Activated B cell treated with CpG ODN at 0.5 μM for 24 hours (primary cell): Measurements from ENCODE around the gene TFCP2L1. TPM values are rescaled to one million over a fixed set of nuclear protein-coding genes. Genes with fewer than 3 reads are reported as not detected.

Source experiments
- ATAC-seq: fragments of 200-7000 bp; cut with Tn5 transposase; one replicate; pipeline ENCODE4 v1.10.0; 2021; ENCODE audit warnings: low read depth, mild to moderate bottlenecking, moderate library complexity
- CTCF ChIA-PET: fragments of 350-600 bp; sonication (Branson Sonifier 250); formaldehyde crosslinking; loops from one replicate; lab custom pipeline; 2021; ENCODE audit warnings: antibody characterized with exemption; lab: Charles Lee
- POLR2A ChIA-PET: fragments of 350-600 bp; sonication (Branson Sonifier 250); formaldehyde crosslinking; loops from one replicate; lab custom pipeline; 2021; ENCODE audit warnings: antibody characterized with exemption; lab: Charles Lee
- DNase-seq: peaks from one replicate; pipeline ENCODE4 v3.0.0; 2022
- H3K27ac Mint-ChIP-seq: one replicate; pipeline ENCODE4 v1.8.0; 2020; ENCODE audit warnings: mixed read lengths
- H3K27me3 Mint-ChIP-seq: one replicate; pipeline ENCODE4 v1.8.0; 2021; ENCODE audit warnings: mixed read lengths
- H3K36me3 Mint-ChIP-seq: one replicate; pipeline ENCODE4 v1.8.0; 2021; ENCODE audit warnings: low read depth, mixed read lengths
- H3K4me1 Mint-ChIP-seq: one replicate; pipeline ENCODE4 v1.8.0; 2021; ENCODE audit warnings: mixed read lengths
- H3K4me3 Mint-ChIP-seq: one replicate; pipeline ENCODE4 v1.8.0; 2020; ENCODE audit warnings: mild to moderate bottlenecking, mixed read lengths
- H3K9me3 Mint-ChIP-seq: one replicate; pipeline ENCODE4 v1.8.0; 2020; ENCODE audit warnings: mixed read lengths
- CTCF ChIP-seq: fragments of 200-600 bp; IDR thresholded peaks from one replicate; pipeline ENCODE4 v1.8.0; 2022; ENCODE audit warnings: antibody characterized with exemption, mild to moderate bottlenecking
- intact Hi-C: fragments of 100-400 bp; cut with micrococcal nuclease; formaldehyde crosslinking; loops from one replicate; pipeline ENCODE4 v1.15.1; 2024
- total RNA-seq: library from RNA; stranded (reverse); gene quantifications from 2 replicates; pipeline ENCODE4 v1.2.3, GENCODE V29; 2022

The TFCP2L1 gene
- total RNA-seq, 1 donor from 2014 or later = 0.13 TPM

DNA sequence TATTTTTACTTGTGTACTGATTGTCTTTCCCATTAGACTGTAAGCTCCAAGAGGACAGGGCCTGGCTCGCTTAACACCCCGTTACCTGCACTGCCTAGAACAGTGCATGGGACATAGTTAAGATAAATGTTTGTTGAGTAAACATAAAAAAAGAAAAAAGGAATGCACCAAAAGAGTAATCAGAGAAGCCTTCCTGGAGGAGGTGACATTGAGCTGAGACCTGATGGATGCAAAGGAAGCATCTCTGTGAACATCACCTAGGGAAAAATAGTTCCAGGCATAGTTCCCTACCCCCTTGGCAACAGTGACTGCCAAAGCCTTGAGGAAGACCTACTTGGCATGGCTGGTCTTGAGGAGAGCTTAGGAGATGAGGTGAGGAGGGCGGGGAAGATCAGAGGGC, 924 bp upstream of the TFCP2L1 start:
- CTCF ChIA-PET = no interaction called here

GRCh38 chr2:121283670-121284462, 1.1 kb downstream of the TFCP2L1 start:
- DNase-seq (no peak), ATAC-seq (no peak)
- ChIA-PET CTCF (no interaction called here), POLR2A (no interaction called here)
- peak overlapping the region; percentile 66 for H3K4me3 Mint-ChIP-seq
- peaks cover 9% of the 10 kb centered on the region for H3K4me1 Mint-ChIP-seq
- H3K27me3 Mint-ChIP-seq = peaks cover 20% of the 10 kb centered on the region
- no peak for TF ChIP-seq CTCF
- no peaks in the 10 kb centered on the region for H3K36me3 Mint-ChIP-seq
- H3K9me3 Mint-ChIP-seq = no peaks in the 10 kb centered on the region
- intact Hi-C loops = no loop called here
- no peak overlapping the region for H3K27ac Mint-ChIP-seq

More for the DNA sequence above, 924 bp upstream of the TFCP2L1 start:
- Mint-ChIP-seq H3K27me3 (peaks cover 20% of the 10 kb centered on the region), H3K4me1 (peaks cover 9% of the 10 kb centered on the region), H3K36me3 (no peaks in the 10 kb centered on the region), H3K4me3 (no peak overlapping the region), H3K27ac (no peak overlapping the region), H3K9me3 (no peaks in the 10 kb centered on the region)
- POLR2A ChIA-PET = no interaction called here
- TF ChIP-seq CTCF = no peak
- no peak for ATAC-seq
- DNase-seq = no peak
- intact Hi-C loops = no loop called here

DNA sequence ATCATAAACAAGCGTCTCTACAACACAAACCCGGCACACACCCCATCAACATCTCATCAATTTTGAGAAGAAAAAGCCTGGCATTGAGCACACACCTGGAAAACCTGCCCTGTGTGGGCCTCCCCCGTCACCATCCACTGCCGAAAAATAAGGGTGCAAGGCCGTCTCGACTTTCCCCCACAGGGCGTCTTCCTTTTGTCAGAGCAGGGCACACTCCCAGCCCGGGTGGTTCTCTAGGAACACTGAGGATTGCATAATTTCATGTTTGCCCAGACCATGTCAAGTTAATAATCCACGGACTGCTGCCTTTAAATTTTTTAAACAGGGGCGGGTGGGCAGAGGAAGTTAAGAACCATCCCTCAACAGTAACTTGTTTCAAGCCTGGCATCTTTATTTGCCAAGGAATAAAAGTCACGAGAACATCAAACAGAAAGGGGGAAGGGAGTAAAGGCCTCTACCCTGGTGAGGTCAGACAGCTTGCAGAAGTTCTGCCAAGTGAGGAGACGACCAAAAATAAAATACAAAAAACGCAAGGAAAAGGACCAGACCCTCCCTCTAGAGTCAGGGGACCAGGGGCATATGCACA, 2.1 kb downstream of the TFCP2L1 start:
- Mint-ChIP-seq H3K27me3 (peaks cover 20% of the 10 kb centered on the region), H3K9me3 (no peaks in the 10 kb centered on the region), H3K4me3 (no peak overlapping the region), H3K36me3 (no peaks in the 10 kb centered on the region), H3K27ac (no peak overlapping the region), H3K4me1 (peaks cover 9% of the 10 kb centered on the region)
- DNase-seq = no peak
- no peak for TF ChIP-seq CTCF
- ATAC-seq = no peak
- intact Hi-C loops = no loop called here
- CTCF ChIA-PET = no interaction called here
- POLR2A ChIA-PET = no interaction called here

DNA sequence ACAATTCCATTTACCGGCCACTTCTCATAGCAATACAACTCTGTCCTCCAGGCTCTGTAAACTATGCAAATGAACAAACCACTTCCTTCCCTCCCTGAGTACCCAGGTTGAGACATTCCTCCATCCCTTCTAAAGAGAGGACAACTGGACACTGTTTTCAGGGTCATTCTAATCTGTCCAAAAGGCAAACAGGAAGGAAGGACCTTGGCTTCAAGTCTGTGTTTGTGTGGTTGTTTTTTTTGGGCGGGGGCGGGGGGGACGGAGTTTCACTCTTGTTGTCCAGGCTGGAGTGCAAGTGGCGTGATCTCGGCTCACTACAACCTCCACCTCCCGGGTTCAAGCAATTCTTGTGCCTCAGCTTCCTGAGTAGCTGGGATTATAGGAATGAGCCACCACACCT, 3.3 kb downstream of the TFCP2L1 start:
- intact Hi-C loops = no loop called here
- CTCF ChIA-PET = no interaction called here
- Mint-ChIP-seq H3K9me3 (no peaks in the 10 kb centered on the region), H3K27me3 (peaks cover 20% of the 10 kb centered on the region), H3K4me1 (peaks cover 9% of the 10 kb centered on the region), H3K36me3 (no peaks in the 10 kb centered on the region), H3K27ac (no peak overlapping the region), H3K4me3 (no peak overlapping the region)
- DNase-seq (no peak), ATAC-seq (no peak)
- no peak for TF ChIP-seq CTCF
- POLR2A ChIA-PET = no interaction called here

- peaks cover 9% of the 10 kb centered on the region for H3K4me1 Mint-ChIP-seq
- CTCF ChIA-PET = no interaction called here
- no peak for TF ChIP-seq CTCF
- ATAC-seq (no peak), DNase-seq (no peak)
- POLR2A ChIA-PET = no interaction called here
- intact Hi-C loops = no loop called here
- peaks cover 17% of the 10 kb centered on the region for H3K27me3 Mint-ChIP-seq
- H3K4me3 Mint-ChIP-seq = no peak overlapping the region
- H3K9me3 Mint-ChIP-seq = no peaks in the 10 kb centered on the region
- no peak overlapping the region for H3K27ac Mint-ChIP-seq
- H3K36me3 Mint-ChIP-seq = no peaks in the 10 kb centered on the region
Measured at GRCh38 chr2:121281107-121281506, 3.9 kb downstream of the TFCP2L1 start.
